Measurements from ENCODE around the gene HECTD4. TPM values are rescaled to one million over a fixed set of nuclear protein-coding genes. Genes with fewer than 3 reads are reported as not detected.
"Not testable (repeated sequence)": the region's sequence is repeated elsewhere in the genome, so short reads cannot be mapped to it uniquely, and the experiment has no call there.

The HECTD4 gene, protein sequence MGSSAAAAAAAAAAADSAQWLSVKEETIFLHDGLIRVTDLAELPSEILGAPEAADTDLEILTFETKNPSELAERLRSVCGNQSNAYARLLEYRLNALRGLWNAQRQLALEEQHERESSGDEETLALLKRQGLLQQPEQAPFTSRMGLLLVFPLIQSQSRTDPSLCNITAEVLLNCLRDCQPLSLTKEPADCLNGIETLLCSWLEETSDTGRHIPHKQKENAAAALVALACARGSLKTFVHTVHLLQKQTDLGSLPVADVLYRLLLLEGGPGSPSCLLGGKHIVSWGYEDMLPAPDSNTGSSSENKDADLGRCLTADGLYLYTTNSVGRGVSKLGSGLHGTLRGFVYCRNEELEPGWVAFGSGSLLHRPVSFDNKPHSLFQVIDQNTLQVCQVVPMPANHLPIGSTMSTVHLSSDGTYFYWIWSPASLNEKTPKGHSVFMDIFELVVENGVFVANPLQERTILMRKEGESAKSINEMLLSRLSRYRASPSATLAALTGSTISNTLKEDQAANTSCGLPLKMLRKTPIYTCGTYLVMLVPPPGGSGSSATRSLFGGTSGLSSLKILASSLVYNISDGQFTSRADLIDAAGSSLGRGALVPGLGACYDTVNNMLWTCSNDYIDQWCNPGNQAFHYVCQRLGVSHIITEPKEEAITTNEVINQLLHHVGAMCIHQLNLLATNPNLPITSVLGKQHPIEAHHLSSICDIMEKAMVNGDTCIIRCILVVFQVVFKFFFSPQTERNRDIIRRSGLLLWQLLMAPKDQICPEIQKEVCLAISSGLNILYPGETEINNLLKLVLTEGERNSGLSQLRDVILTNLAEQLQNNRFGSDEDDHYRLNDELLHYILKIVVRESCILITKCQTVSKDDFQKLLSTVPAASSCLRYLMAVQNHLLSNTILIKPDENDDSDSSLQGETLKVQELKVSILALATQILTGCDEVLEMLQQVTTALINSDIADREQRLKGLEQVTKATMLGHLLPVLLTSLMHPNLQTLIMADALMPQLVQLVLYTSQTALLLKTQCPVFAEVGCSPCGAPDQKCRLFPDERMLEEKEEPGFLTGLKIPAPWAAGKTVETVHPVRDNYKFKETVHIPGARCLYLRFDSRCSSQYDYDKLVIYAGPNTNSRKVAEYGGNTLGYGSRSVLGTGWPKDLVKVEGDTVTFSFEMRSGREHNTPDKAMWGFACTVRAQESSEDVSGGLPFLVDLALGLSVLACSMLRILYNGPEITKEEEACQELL (N-terminal part only)
- polyA plus RNA-seq (ENCODE audit: insufficient read depth in 1 of 5, insufficient read length in 5 of 5, low replicate concordance in 1 of 5) = 10 to 100 TPM; 52.1 to 67.3 (median 65.4) TPM
- long read RNA-seq, donor 1 = 0 reads
- long read RNA-seq, donor 2 = 0 reads
- long read RNA-seq, donor 3, partial matches to known transcripts = 6 of 7 reads
- long read RNA-seq, donor 3, other reads (novel, unspliced or antisense) = 0 of 7 reads
- long read RNA-seq, donor 4, partial matches to known transcripts = 0 of 1 reads
- long read RNA-seq, donor 4, other reads (novel, unspliced or antisense) = 0 of 1 reads
- long read RNA-seq, donor 5 = 0 reads
- long read RNA-seq, donor 6, partial matches to known transcripts = 8 of 8 reads
- long read RNA-seq, donor 6, other reads (novel, unspliced or antisense) = 0 of 8 reads
- long read RNA-seq, donor 7, partial matches to known transcripts = 5 of 5 reads
- long read RNA-seq, donor 7, other reads (novel, unspliced or antisense) = 0 of 5 reads
- long read RNA-seq, donor 8 = 0 reads

DNA sequence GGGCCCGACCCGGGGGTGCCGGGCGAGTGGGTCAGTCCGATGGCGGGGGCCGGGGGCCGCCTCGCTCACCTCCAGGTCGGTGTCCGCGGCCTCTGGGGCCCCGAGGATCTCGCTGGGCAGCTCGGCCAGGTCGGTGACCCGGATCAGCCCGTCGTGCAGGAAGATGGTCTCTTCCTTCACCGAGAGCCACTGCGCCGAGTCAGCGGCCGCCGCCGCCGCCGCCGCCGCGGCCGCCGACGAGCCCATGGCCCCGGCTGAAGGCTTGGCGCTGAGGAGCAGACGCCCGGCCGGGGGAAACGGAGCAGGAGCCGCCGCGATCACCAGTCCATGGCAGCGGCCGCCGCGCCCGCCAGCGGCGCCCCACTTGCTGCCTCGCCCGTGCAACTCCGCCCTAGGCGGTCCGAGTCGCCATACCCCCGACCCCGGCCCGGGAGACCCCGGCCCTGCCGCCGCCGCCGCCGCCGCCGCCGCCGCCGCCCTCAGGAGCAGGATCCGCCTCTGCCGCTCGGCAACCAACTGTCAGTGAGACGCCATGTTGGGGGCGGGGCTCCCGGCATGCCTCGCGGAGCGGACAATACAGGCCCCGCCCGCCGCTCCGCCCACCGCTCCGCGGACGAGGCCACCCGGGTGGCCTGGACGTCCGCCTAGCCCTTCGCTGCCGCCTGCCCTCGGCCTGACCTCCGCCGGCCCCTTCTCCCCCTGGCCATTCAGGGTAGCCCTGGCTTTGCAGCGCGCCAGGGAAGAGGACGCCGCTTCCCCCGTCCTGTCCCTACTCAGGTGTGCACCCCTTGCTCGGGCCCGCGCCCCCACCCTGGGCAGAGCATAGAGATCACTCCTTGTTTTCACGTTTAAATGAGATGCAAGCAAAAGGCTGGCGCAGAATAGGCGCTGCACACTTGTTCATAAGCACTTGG is at the start of gene HECTD4:
HECTD4 (minus strand) TSS at position 549 of the 914 bp plus-strand sequence; CDS start at position 246, 303 bp downstream.
- peak; percentile 88 to 89 for DNase-seq

DNA sequence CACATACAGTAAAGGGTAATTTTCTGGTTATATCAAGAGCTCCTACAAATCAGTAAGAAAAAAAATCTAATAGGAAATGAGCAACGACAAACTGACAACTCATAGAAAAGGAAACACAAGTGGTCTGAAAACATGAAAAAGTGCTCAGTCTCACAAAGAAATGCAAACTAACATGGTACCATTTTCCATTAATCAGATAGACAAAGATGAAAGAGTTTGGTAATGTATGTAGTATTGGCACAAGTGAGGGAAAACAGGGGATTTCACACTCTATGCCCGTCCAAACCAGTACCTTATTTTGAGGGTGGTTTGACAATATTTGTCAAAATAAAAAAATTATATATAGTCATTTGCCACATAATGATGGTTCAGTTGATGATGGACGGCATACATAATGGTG is 49.7 kb upstream of the HECTD4 start:
- DNase-seq = no peak

DNA sequence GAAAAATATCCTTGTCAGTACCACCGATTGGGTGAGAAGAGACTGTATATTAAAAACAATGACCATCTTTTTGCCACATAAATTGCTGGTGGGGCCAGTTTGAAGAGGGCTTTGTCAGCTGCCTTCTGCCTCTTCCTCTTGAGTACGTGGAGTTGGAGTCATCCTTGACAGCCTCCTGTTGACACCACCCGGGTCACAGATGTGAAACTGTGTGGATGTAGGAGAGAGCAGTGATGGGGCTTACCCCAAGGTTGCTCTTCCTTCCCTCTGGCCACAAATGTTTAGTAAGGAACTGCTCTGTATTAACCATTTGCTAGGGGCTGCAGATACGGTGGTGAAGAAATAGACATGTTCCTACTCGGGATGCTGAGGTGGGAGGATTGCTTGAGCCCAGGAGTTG is 48.7 kb upstream of the HECTD4 start:
- no peak for DNase-seq

DNA sequence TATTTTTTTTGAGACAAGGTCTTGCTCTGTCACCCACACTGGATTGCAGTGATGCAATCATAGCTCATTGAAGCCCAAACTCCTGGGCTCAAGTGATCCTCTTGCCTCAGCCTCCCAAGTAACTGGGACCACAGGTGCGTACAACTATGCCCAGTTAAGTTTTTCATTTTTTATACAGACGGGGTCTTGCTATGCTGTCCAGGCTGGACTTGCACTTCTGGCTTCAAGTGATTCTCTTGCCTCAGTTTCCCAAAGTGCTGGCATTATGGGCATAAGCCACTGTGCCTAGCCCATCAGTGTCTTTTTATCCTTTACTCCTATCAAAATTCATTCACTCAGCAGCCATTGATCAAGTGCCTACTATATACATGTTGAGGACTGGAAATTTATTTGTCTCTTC is 45.5 kb upstream of the HECTD4 start:
- DNase-seq = no peak

DNA sequence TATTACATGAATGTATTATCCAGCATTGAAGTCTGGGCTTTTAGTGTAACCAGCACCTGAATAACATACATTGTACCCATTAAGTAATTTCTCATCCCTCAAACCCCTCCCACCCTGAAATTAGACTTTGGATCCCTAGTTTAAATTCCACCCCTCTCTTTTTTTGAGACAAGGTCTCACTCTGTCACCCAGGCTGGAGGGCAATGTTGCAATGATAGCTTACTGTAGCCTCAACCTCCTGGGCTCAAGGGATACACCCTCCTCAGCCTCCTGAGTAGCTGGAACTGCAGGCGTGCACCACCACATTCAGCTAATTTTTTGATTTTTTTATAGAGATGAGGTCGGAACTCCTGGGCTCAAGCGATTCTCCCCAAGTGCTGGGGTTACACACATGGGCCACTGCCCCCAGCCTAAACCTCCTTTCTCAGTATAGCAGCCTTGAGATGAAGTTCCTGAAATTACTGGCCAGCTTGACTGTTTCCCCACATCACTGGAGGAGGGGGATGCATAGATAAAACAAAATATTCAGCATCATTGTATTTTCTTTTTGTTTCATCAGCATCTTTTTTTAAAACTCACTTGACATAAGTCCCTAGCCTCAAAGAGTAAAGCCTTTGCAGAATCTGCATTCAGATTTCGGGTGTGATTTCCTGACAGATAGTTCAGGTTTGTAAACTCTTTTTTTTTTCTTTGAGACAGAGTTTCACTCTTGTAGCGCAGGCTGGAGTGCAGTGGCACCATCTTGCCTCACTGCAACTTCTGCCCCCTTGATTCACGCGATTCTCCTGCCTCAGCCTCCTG is 43.6 kb upstream of the HECTD4 start:
- DNase-seq = no peak

DNA sequence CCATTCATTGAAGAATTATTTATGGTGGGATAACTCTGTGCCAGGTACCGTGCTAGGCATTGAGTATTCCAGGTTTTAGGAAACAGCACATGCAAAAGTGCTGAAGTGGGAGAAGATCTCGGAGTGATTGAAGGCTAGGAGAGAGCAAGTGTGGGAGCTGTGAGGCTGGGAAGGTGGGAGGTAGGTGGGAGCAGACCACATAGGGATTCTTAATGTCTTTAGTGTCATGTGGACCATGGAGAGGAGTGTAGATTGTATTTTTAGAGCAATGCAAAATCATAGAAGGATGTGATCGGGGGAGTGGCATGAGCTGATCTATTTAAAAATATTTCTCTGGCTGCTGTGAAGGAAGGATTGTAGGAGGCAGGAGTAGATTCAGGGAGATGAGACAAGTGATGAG is 41.9 kb upstream of the HECTD4 start:
- no peak for DNase-seq

DNA sequence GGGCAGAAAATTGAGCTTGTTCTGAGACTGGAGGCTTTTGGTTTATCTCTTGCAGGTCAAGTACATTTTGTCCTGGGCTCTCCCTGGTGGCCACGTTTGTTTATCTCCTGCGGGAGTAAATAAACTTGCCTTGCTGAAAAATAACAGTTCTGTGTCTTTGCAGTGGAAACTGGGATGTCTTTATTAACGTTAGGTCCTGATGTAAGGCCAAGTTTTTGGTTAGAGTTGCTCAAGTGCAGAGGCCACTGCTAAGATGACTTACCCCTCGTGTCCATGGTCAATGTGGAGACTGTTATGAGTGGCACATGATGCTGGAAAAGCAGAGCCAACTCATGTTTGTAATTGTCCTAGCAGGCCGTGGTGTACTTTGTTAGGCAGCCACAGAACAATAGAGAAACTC is 40.3 kb upstream of the HECTD4 start:
- DNase-seq = no peak

DNA sequence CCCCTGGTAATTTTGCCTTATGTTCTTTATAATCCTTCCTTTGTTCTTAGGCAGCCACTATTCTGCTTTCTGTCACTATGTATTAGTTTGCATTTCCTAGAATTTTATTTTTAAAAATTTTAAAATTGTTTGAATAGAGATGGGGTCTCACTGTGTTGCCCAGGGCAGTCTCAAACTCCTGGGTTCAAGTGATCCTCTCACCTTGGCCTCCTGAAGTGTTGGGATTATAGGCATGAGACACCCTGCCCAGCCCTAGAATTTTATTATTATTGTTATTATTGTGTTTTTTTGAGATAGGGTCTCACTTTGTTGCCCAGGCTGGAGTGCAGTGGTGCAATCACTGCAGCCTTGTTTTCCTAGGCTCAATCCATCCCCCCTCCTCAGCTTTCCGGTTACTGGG is 39.1 kb upstream of the HECTD4 start:
- no peak for DNase-seq

DNA sequence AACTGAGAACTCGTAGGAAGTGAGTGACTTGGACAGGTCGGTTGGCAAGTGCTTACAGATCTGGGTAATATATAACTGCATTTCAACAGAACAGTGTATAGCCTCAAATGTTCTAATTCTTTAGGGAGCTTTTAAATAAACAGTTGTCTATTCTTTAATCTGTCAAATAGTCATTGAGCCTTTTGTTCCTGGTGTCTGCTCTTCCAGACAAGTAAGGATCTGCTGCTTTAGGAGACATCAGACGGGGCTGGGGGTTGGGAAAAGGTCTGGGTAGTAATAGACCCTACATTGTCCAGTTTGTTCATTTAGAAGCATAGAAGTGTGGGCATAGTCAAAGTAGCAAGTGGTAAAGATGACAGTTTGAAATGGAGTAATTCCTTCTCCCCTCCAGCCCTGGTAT is 38.5 kb upstream of the HECTD4 start:
- no peak for DNase-seq

DNA sequence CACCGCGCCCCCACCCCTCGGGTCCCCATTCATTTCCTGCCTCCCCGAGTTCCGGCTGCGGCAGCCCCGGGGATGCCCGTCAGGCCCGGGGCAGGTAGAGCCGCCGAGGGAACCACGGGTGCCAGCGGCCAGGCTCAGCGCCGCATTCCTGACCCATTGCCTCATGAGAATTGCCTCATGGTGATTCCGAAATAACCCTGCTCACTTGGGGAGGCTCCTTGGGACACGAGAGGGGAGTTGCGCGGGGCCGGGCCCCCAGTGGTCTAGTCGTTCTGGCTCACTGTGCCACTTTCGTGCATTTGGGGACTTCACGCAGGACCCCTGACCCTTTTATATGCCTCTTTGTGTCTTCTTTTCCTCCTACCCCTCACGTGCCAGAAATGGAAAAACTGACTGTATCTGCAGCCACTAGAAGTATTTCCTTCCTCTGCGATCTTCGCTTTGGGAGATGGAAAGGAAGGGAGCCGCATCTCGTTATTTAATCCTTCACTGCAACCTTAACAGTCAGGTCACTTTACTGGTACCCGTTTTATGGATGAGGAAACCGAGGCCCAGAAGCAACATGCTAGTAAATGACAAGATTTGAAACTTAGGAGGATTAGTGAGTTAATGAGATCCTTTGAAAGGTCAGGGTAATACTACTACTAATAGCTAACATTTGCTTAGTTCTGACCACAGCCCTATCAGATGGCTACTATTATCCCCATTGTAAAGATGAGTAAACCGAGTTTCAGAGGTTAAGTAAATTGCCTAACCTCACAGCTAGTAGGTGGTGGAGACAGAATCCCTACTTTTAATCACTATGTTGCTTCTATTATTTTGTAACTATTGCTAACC is 37.3 kb upstream of the HECTD4 start:
- peak; percentile 56 to 66 for DNase-seq

DNA sequence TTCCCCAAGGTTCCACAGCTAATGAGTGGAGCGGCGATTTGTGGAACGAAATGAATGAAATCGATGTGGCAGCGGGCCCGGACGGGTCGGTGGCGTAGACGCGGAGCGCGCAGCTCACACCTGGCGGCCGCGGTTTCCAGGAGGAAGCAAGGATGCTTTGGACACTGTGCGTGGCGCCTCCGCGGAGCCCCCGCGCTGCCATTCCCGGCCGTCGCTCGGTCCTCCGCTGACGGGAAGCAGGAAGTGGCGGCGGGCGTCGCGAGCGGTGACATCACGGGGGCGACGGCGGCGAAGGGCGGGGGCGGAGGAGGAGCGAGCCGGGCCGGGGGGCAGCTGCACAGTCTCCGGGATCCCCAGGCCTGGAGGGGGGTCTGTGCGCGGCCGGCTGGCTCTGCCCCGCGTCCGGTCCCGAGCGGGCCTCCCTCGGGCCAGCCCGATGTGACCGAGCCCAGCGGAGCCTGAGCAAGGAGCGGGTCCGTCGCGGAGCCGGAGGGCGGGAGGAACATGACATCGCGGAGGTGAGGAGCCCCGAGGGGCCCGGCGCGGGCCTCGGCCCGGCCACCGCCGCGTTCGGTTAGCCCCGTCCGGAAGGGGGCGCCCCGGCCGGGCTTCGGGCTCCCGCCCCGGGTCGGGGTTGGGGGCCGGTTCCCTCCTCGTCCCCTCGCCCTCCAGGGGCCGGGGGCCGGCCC is 36.5 kb upstream of the HECTD4 start, which contains the start of gene PTPN11:
PTPN11 (plus strand) TSS at position 340 of the 689 bp plus-strand sequence; CDS start at position 505, 165 bp downstream.
- DNase-seq = peak; percentile 84

DNA sequence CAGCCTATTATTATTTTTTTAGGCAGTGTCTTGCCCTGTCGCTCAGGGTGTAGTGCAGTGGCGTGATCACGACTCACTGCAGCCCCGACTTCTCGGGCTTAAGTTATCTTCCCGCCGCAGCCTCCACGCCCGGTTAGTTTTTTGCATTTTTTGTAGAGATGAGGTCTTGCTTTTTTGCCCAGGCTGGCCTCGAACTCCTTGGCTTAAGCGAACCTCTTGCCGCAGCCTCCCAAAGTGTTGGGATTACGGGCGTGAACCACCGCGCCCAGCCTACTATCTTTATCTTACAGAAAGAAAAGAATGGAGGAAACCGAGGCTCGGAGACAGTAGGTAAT is 36.0 kb upstream of the HECTD4 start:
- DNase-seq = no peak

DNA sequence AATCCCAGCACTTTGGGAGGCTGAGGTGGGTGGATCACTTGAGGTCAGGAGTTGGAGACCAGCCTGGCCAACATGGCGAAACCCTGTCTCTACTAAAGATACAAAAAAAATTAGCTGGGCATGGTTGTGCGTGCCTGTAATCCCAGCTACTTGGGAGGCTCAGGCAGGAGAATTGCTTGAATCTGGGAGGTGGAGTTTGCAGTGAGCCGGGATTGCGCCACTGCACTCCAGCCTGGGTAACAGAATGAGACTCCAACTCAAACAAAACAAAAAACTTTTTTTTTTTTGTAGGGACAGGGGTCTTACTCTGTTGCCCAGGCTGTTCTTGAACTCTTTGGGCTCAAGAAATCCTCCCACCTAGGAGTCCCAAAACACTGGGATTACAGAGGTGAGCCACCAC is 33.2 kb upstream of the HECTD4 start:
- not testable (repeated sequence) for DNase-seq

DNA sequence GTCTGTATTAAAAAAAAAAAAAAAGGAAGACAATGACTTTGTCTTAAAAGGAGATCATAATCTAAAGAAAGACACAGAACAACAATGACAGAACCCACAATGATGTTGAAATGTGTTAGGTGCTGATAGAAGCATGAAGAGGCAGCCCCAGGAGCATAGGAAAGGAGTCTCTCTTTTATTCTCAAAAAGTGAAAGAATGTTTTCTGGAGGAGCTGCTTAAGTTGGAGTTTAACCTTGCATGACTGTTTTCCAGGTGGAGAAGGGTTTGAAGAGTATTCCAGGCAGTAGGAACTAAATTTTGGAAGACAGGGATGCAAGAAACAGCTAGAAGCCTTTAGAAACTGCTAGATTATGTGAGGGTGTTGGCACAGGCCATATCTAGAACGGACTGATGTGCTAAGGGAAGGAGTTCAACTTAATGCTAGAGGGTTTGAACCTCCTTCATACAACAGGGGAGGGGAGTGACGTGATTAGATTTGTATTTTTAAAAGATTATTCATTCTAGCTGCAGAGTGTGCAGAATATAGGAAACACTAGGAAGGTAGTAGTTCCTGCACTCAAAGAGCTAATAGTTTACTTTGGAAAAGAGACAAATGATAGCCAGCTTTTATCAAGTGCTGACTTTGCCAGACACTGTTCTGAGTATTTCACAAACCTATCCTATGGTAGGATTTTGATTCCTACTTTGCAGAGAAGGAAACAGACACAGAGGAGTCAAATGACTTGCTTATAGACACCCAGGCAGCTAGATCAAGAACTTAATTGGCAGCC is 31.8 kb upstream of the HECTD4 start:
- no peak for DNase-seq

DNA sequence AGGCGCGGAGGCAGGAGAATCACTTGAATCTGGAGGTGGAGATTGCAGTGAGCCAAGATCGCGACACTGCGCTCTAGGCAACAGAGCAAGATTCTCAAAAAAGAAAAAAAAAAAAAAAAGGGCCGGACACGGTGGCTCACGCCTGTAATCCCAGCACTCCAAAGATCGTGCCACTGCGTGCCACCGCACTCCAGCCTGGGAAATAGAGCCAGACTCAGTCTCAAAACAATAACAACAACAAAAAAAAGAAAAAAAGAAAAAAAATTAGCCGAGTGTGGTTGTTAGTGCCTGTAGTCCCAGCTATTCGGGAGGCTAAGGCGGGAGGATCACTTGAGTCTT is 27.6 kb upstream of the HECTD4 start:
- no peak for DNase-seq

DNA sequence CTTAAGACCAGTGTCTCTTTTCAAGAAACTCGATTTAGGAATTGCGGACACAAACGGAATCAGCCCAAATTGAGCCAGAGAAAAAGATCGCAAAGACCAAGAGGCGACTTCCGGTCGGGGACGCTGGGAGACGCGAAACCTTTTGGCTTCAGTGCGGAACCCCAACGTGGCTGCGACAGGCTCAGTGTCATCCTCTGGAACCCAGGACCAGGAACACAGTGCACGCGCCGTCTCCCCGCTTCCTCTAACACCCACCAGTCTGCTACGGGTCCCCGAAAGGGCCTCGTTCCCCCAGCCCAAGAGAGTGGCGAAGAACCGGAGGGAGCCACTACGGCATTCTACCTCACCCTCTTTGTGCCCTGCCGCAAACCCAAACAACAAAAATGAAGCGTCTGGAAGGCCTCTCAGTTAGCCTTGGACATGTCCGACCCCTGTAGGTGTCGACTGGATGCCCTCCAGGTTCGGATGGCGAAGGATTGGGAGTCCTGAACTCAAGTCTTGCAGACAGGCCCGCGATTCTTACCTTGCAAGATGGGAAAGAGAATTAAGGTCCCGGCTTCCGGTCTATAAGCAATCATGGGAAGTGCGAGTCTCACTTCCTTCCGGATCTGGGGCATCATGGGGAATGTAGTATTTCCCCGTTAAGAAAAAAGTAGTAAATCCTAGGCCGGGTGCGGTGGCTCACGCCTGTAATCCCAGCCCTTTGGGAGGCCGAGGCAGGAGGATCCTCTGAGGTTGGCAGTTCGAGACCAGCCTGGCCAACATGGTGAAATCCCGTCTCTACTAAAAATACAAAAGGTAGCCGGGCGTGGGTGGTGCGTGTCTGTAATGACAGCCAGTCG is 27.1 kb upstream of the HECTD4 start, which contains the start of gene RPL6:
RPL6 (minus strand) TSS at position 542 of the 842 bp plus-strand sequence. CDS start 949 bp downstream, outside the sequence.
- peak; percentile 86 to 89 for DNase-seq
